Umbilical cord (tissue), 2 donors: ENCODE measurements around the gene PA2G4. TPM values are rescaled to one million over a fixed set of nuclear protein-coding genes. Genes with fewer than 3 reads are reported as not detected.
"Not testable (repeated sequence)": the region's sequence is repeated elsewhere in the genome, so short reads cannot be mapped to it uniquely, and the experiment has no call there.

Experiments used
- DNase-seq: peaks from one replicate; pipeline ENCODE4 v3.0.0-alpha.2; 2015; ENCODE audit warnings: low spot score
- total RNA-seq: library from RNA; depleted of rRNA; stranded (reverse); fragments of >200 nt; gene quantifications from one replicate; pipeline ENCODE4 v1.2.3, GENCODE V29; 2014; ENCODE audit warnings: low replicate concordance; ENCODE audit not compliant: insufficient read depth

PA2G4 gene
- total RNA-seq, 1 donor from 2014 or later, result 69.8 TPM

- DNase-seq, result no peak
Observed at GRCh38 chr12:56152756-56153677, 48.7 kb downstream of the PA2G4 start.

GRCh38 chr12:56153678-56154065, 49.3 kb downstream of the PA2G4 start:
- no peak for DNase-seq

GRCh38 chr12:56154246-56154771, 50.0 kb downstream of the PA2G4 start:
- no peak for DNase-seq

DNA sequence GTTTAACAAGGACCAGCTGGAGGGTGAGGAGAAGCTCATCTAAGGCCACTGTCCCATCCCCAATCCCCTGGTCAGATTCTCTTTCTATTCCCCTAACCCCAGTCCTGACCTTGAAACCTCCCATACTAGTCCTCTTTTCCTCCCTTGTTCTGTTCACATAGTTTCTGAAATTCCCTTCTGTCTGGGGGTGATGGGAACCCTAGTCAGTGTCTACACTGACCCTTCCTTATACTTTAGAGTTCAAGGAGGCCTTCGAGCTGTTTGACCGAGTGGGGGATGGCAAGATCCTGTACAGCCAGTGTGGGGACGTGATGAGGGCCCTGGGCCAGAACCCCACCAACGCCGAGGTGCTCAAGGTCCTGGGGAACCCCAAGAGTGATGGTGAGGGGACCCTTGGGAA, 50.5 kb downstream of the PA2G4 start:
- no peak for DNase-seq

DNA sequence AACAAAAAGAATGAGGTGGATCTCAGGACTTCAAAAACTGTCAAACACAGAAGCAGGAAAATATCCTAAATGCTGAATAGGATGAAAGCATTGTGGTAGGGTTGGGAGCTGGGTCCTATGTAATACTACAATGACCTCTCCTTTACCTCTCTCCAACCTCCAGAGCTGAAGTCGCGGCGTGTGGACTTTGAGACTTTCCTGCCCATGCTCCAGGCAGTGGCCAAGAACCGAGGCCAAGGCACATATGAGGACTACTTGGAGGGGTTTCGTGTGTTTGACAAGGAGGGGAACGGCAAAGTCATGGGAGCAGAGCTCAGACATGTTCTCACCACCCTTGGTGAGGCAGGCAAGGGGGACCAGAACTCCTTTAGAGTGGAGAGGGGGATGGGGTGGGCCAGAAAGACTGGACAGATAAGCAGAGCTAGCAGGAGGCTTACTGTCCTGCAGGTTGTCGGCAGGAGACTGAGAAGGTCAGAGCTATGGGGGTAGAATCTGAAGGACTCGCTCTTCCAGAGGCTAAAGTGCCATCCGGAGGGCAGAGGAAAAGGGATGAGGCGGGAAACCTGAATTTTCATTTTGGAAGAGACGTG, 51.0 kb downstream of the PA2G4 start:
- no peak for DNase-seq

- DNase-seq, result not testable (repeated sequence)
Observed at GRCh38 chr12:56156464-56157200, 52.3 kb downstream of the PA2G4 start.

DNA sequence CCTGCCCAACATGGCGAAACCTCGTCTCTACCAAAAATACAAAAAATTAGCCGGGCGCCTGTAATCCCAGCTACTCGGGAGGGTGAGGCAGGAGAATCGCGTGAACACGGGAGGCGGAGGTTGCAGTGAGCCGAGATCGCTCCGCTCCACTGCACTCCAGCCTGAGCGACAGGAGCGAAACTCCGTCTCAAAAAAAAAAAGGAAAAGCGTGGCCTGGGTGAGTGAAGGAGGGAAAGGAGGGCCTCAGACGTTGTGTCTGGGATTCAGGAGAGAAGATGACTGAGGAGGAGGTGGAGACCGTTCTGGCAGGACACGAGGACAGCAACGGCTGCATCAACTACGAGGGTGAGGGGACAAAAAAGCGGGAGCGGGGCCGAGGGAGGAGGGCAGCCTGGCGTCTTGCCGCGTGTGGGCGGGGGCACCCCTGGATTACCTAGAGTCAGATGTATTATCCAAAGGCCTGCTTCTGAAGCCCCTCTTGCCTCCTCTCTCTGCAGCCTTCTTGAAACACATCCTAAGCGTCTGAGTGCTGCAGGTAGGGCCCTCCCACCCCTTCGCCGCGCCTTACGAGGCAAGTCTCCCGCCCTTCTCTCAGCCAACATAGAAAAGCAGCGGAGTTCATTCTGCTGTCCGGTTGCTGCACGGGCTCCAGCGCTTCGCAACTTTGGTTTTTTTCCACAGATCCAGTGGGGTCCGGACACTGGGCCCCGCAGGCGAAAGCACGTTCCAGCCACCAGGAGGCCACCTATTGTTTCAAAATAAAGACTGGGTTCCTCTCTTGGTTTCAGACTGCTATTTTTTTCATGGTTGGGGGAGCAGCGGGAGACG, 53.1 kb downstream of the PA2G4 start:
- DNase-seq, result peak; percentile 89

DNA sequence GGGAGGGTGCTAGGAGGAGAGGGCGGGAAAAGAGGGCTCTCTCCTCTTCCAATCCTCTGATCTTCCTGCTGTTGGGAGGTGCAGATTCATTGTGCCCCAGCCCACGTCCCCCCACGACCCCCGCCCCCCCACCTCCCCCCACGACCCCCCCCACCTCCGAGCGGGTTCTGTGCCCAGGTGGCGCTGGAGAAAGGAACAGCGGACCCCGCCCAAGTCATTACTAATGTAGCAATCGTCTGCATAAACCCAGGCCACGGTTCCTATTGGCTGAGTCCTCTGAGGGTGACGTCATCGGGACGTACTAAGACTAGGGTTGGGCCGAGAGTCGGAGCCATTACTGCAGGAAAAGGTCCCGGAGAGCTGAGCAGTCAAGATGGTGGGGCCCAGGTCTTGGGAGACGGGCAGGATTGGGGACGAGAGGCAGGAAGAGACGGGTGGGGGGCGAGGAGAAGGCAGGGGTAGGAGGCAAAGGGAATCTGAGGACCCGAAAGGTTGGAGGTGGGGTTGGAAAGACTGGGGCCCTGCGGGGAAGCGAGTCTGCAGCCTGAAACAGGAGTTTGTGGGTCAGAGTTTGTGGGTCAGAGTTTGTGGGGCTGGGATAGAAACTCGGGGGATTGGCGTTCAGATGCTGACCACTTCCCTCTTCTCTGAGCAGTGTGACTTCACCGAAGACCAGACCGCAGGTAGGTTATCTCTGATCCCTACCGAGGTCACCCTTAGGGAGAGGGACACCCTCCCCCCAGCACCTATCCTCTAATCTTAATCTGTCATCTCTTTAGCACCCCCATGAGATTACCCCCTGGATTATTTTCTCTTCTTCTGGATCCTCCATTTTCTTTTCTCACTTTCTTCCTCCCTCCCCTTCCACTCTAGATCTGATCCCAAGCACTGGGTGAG, 53.9 kb downstream of the PA2G4 start, which contains the start of gene MYL6:
Gene MYL6 (plus strand): TSS at position 331 of the 897 bp plus-strand sequence. CDS start 43 bp downstream, at position 374.
- DNase-seq, result peak; percentile 99

DNA sequence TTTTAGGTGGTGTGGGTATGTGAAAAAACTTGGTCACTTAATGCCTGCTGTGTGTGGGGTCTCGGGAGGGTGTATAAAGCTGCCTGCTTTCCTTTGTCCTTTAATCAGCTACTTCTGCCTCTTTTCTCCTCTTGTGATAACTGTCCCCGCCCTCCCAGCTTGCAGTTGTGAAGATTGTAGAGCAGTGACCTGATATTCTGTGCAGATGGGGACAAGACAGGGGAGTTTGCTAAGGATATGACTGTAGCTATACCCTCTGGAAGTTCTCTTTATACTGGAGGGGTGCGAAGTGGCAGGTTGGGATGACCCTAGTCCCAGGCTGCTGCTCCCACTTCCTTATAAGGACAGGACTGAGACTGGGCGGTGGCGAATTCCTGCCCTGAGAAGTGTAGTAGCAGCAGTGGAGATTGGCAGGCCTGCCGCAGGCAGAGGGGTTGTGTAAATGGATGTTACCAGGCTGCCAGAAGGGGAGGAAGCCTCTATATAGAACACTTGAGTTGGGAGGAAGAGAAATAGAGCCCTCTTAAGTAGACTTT, 54.6 kb downstream of the PA2G4 start:
- DNase-seq, result peak; percentile 90

GRCh38 chr12:56159482-56160192, 55.3 kb downstream of the PA2G4 start:
- DNase-seq, result no peak

DNA sequence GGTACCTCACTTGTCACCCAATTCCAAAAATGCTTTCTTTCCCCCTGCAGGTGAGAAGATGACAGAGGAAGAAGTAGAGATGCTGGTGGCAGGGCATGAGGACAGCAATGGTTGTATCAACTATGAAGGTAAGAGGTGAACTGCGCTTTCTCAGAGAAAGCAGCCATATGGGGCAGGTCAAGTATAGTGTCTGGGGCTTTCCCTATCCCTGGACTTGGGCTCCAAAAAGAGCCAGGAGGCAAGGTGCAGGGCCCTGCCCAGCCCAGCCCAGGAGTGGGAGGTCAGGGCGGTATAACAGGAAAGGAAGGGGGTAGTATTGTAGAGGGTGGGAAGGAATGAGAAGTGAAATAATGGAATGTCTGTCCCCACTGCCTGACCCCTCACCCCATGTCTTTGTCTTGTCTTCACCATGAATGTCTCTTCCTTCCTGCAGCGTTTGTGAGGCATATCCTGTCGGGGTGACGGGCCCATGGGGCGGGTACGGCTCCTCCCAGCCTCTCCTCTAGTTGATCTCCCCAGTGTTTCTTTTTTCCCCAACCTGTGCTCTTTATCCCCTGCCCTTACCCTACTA, 55.9 kb downstream of the PA2G4 start:
- no peak for DNase-seq

DNA sequence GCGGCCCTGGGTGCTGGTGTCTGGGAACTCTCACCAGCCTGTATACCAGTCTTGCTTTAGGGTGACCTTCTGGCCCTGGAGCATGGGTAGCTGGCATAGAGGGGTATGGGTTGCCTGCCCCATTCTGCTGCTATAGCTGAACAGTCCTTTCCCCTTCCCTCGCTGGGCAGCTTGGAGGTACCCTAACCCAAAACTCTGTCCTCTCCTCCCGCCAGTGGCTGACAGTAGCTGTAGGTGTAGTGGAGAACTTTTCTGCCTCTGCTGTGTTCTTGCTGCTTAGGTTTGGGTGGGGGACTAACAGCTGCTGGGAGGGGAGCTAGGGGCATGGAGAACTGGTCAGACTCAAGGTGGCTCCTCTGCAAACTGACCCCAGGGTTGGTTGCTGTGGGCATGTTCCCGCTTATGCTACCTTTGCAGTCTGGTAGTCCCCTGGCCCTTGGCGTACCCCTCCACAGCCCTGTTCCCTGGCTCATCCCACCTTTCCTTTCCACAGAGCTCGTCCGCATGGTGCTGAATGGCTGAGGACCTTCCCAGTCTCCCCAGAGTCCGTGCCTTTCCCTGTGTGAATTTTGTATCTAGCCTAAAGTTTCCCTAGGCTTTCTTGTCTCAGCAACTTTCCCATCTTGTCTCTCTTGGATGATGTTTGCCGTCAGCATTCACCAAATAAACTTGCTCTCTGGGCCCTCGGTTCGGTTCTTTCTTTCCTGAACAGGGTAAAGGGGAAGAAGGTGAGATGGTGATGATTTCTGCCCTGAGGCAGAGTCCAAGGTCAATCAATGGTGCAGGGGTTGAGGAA, 56.7 kb downstream of the PA2G4 start:
- DNase-seq, result no peak

GRCh38 chr12:56161690-56162351, 57.5 kb downstream of the PA2G4 start:
- DNase-seq, result no peak

DNA sequence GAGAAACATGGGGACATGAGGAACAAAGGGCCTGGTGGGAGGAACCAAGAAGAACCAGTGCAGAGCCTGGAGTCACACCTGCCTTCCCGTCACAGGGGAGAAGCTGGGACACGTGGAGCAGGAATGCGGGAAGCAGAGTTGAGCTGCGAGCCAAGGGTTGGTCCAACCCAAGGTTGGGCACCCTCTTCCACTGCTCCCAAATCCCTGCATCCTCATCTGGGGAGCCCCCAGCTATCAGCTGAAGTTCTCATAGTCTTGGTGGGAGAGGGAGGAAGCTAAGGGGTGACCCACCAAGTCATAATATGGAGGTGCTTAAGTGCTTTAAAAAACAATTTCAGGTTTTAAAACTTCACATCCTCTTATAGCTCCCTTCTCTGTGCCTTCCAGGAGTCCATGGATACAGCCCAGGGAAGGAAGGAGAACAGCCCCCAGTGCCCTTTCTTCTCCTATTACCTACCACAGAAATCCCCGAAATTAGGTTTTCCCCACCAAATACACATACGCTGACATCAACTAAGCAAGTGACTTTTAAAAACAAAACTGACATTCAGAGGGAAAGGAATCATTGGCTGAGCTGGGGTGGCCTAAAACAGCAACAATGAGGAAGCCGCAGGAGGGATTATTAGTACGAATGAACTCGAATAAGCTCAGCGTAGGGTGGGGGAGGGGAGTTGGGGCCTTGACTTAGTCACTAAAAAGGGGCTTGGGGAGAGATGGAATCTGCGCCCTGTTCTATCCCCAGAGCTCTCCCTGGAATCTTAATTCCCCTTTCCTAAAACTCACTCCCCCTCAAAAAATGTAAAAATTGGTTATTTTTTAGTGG, 58.3 kb downstream of the PA2G4 start:
- no peak for DNase-seq
